GM18520 (cell line): ENCODE measurements around the gene DAPK2.

Experiments used
- ATAC-seq: cut with Tn5 transposase; IDR thresholded peaks from one replicate; pipeline ENCODE4 v1.9.1; 2021; ENCODE audit not compliant: unreplicated experiment

Gene DAPK2

DNA sequence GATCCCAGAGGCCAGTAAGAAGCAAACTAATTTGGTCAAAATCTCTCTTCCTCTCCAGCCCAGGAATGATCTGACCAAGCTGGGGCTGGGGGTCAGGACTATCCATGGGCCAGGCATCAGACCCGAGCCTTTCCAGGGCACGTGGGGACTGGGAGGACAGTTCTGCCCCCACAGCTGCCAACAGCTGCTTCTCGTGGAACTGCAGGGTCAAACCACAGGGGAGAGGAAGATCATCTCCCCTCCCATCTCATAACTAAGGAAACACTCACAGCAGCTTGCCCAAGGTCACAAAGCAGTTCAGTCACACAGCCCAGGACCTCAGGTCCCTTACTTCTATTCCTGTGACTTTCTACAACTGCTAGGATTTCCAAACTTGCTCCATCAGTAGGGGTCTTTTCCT is 47.1 kb downstream of the DAPK2 start:
- no peak for ATAC-seq

- ATAC-seq = no peak
These were observed 47.8 kb downstream of the DAPK2 start for GRCh38 chr15:63998489-63998888.

GRCh38 chr15:63997715-63998442 is 48.4 kb downstream of the DAPK2 start:
- ATAC-seq = no peak

DNA sequence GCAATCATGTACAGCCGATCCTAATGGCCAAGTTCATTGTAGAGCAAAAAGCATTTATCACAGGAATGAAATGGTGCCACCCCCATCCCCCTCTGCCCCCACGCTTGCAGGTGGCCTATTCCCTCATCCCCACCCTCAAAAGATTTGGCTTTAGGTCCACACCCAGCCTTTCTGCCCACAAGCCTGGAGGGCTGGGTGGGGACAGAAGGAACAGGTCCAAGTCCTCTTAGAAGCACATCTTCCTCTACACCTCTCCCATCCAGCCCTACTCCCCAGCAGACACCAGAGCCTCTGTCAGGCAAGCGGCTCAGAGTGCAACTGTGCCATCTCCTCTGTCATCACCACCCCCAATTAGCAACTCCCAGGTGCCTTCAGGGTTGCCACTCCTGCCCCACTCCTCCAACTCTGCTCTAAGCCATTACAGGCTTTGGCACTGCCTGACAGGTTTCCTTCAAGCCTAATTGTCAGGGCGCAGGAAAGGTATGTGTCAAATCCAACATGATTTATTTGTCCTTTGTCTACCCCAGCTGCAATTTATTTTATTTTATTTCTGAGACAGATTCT is 49.4 kb downstream of the DAPK2 start:
- ATAC-seq = no peak

DNA sequence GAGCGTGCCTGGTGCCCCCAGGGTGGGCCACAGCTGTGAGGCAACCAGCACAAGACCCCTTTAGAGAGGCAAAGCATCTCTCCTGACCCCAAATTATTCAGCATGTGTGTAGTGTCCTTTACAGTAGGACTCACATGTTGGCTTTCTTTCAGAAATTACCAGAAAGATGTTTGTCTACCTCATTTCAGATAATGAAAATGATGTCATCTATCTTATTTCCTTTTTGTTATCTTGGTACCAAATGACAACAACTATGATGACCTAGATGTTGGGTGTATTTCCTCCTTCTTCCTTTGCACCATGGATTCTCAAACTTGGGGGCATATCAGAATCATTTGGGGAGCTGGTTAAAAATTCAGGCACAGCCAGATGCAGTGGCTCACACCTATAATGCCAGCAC is 50.5 kb downstream of the DAPK2 start:
- no peak for ATAC-seq

- no peak for ATAC-seq
These were observed 52.1 kb downstream of the DAPK2 start for GRCh38 chr15:63994073-63994600.

GRCh38 chr15:63992300-63992699 is 54.0 kb downstream of the DAPK2 start:
- no peak for ATAC-seq

DNA sequence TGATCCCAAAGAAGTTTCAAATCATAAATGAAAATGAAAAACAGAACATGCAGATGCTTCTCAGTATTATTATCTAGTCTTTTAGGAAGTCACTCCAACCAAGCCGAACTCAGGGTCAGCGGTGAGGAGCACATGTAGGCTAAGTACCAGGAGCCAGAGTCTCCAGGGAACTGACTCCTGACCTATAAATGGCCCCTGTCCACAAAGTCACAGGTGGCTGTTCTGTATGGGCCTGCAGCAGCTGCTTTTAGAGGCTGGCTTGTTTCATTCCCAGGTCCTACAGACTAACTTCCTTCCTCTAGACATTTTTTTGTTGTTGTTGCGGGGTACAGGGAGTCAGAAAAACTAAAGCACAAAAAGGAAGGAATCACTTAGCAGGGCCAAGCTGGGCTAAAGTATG is 54.6 kb downstream of the DAPK2 start:
- no peak for ATAC-seq

DNA sequence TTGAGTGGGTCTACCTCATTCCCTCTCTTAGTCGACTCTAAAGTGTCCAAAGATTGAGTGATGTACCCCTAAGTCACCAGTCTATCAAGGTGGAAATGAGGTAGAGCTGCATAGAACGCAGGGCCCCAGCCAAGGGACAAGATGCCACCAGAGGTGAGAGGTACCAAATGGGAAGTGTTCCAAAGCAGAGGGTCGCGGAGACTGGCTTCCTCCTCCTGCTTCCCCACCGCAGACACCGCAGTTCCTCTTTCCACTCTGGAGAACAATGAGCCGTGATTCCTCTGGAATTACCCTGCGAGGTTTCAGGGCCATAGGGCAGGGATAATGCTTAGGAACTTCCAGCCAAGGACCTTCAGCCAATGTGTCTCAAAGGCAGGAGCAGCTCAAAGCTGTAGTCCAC is 55.8 kb downstream of the DAPK2 start:
- no peak for ATAC-seq

GRCh38 chr15:63987796-63988378 is 58.4 kb downstream of the DAPK2 start:
- ATAC-seq = no peak

DNA sequence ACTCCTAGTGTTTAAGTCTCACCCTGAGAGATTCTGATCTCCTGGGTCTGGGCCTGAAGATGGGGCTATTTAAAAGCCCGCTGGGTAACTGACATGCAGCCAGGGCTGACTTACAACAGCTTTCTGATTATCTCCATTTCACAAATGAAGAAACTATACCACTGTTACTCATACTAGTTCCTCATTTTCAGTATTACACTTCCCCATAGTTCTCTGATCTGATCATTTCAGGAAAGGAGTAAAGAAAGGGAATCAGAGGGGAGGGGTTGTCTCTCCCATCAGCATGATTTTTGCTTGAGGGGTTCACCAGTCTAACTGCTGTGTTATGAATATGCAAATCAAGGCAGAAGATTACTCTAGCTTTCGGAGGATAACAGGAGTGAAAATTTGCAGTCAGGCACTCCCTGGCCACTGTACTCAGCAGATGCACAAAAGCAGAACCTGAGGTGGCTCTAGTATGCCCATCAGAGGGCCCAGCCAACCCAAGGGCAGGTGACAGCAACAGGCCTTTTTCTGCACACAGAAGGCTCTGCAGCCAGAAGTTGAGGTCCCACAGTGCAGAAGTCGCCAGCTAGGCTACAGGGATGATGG is 59.4 kb downstream of the DAPK2 start:
- ATAC-seq = peak; percentile 77

DNA sequence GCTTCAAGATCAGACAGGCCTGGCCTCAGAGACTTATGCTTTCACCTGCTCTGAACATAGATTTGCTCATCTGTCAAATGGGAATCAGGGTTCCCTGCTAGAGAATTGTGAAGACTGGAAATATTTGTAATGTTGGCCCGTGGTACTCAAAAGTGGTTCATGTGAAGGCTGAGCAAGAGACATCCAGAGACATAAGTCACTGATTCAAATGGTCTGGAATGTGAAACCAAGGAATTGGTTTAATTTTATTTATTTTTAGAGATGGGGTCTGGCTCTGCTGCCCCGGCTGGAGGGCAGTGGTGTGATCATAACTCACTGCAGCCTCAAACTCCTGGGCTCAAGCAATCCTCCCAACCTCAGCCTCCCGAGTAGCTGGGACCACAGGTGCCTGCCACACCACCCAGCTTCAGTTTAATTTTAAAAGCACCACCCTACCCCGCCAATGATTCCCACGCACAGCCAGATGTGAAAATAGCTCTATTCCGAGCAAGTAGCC is 60.1 kb downstream of the DAPK2 start:
- ATAC-seq = no peak

- ATAC-seq = no peak
These were observed 60.8 kb downstream of the DAPK2 start for GRCh38 chr15:63985221-63986184.

- no peak for ATAC-seq
These were observed 62.0 kb downstream of the DAPK2 start for GRCh38 chr15:63984331-63984730.

GRCh38 chr15:63983061-63983711 is 63.1 kb downstream of the DAPK2 start:
- ATAC-seq = no peak

DNA sequence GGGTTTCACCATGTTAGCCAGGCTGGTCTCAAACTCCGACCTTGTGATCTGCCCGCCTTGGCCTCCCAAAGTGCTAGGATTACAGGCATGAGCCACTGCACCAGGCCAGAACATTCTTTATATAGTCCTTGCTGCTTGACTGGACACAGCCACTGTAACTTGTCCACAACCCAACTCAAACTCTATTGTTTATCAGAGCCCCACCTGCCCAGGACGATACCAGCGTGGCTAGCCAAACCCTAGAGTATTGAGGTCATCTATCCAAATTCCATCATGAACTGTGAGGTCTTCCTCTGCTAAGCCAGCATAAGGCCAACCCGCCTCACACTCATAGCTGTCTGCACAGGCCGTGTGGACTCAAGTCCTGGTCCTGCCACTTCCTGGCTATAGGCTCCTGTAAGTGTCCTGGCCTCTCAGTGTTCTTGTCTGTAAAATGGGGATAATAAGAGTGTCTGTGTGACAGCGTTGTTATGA is 63.9 kb downstream of the DAPK2 start:
- no peak for ATAC-seq

DNA sequence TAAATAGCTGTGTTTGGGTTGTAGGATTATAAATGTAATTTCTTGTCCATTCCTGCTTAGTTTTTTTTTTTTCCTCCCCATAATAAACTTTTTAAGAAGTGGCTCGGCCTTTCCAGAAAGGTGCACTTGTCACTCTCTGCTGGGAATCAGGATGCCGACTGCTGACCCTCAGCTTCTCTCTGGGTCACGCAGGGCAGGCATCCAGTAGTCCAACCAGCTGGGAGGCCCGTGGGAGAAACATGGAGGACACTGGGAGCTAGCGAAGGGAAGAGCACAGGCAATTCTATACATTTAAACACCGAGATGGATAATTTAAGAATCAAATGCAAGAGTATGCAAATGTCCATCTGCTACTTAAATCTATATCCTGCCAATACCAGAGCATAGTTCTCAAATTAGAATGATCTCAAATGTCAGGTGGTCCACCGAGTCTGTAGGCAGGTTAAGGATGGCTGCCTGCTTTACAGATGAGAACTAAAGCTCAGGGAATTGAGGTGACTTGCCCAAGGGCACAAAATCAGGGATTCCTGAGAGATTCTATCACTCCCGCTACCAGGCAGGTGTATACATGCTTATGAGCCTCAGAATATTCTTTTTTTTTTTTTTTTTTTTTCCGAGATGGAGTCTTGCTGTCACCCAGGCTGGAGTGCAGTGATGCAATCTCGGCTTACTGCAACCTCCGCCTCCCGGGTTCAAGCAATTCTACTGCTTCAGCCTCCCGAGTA is 64.5 kb downstream of the DAPK2 start:
- ATAC-seq = no peak

DNA sequence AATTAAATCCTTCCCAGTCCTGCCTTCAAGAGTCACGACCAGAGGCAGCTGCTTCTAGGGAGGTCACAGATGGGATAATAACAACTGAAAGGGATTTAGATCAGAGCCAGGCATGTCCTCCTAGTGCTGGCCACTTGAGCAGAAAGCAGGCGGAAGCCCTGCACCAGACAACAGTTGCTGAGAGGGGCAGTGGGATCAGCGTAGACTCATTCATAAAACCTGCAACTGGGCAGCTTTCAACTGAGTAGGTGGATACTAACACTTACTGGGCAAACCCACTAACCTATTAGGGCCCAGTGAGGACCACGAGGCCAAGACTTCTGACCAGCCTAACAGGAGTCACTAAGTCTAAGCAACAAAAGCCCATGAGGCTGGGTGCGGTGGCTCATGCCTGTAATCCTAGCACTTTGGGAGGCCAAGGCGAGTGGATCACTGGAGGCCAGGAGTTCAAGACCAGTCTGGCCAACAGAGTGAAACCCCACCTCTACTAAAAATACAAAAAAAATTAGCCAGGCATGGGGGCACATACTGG is 67.0 kb downstream of the DAPK2 start:
- ATAC-seq = no peak
